Subcutaneous adipose tissue (tissue), 4 donors: ENCODE results near the gene SF3A2. TPM values are rescaled to one million over a fixed set of nuclear protein-coding genes. Genes with fewer than 3 reads are reported as not detected.

Experiments
- CTCF ChIP-seq: fragments of 450-650 bp; IDR thresholded peaks from one replicate; pipeline ENCODE4 v1.5.1; 2016; ENCODE audit warnings: low read depth, mild to moderate bottlenecking, control low read depth, antibody characterized with exemption, moderate library complexity
- total RNA-seq, 4 donors: library from RNA; depleted of rRNA; stranded (reverse); fragments of >200 nt; gene quantifications; one replicate each; pipeline ENCODE4 v1.1.0, GENCODE V29; 2016

SF3A2 gene
- total RNA-seq, 4 donors from 2014 or later, result 13.4 to 59.3 (median 28.0) TPM

GRCh38 chr19:2229103-2230032 is 7.3 kb upstream of the SF3A2 start:
- no peak for TF ChIP-seq CTCF

GRCh38 chr19:2230033-2230531 is 6.5 kb upstream of the SF3A2 start:
- TF ChIP-seq CTCF, result no peak

- no peak for TF ChIP-seq CTCF
These were observed 5.7 kb upstream of the SF3A2 start for GRCh38 chr19:2230807-2231533.

- TF ChIP-seq CTCF, result no peak
These were observed 4.9 kb upstream of the SF3A2 start for GRCh38 chr19:2231621-2232221.

GRCh38 chr19:2232286-2233151 is 4.1 kb upstream of the SF3A2 start:
- TF ChIP-seq CTCF, result no peak

GRCh38 chr19:2233601-2234280 is 2.9 kb upstream of the SF3A2 start:
- TF ChIP-seq CTCF, result no peak
